HFF-Myc (cell line): Measurements from ENCODE around the gene LMBR1.
"Not testable (repeated sequence)": the region's sequence is repeated elsewhere in the genome, so short reads cannot be mapped to it uniquely, and the experiment has no call there.

ENCODE experiments used
- DNase-seq: peaks from one replicate; pipeline ENCODE4 v3.0.0-alpha.2; 2011; ENCODE audit warnings: low read depth; ENCODE audit errors: extremely low read depth
- H3K4me3 ChIP-seq: replicated peaks from 2 replicates; pipeline ENCODE4 v1.5.1; 2011; ENCODE audit warnings: low read depth, mild to moderate bottlenecking, control low read depth, low read length
- TF ChIP-seq, protein P1 (sequence below): IDR thresholded peaks from 2 replicates; pipeline ENCODE4 v1.5.1; 2012; ENCODE audit warnings: mild to moderate bottlenecking, low read depth, low read length, control low read depth; ENCODE audit errors: missing control alignments

LMBR1 gene

GRCh38 chr7:156889089-156889488, 3.9 kb downstream of the LMBR1 start:
- TF ChIP-seq, protein P1, sequence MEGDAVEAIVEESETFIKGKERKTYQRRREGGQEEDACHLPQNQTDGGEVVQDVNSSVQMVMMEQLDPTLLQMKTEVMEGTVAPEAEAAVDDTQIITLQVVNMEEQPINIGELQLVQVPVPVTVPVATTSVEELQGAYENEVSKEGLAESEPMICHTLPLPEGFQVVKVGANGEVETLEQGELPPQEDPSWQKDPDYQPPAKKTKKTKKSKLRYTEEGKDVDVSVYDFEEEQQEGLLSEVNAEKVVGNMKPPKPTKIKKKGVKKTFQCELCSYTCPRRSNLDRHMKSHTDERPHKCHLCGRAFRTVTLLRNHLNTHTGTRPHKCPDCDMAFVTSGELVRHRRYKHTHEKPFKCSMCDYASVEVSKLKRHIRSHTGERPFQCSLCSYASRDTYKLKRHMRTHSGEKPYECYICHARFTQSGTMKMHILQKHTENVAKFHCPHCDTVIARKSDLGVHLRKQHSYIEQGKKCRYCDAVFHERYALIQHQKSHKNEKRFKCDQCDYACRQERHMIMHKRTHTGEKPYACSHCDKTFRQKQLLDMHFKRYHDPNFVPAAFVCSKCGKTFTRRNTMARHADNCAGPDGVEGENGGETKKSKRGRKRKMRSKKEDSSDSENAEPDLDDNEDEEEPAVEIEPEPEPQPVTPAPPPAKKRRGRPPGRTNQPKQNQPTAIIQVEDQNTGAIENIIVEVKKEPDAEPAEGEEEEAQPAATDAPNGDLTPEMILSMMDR = no peak
- DNase-seq = no peak
- H3K4me3 ChIP-seq = no peak overlapping the region

GRCh38 chr7:156886020-156886795, 6.8 kb downstream of the LMBR1 start:
- TF ChIP-seq, protein P1 = no peak
- DNase-seq = no peak
- H3K4me3 ChIP-seq = no peak overlapping the region

- TF ChIP-seq, protein P1 = no peak
- no peak overlapping the region for H3K4me3 ChIP-seq
- DNase-seq = no peak
Measured at GRCh38 chr7:156881679-156882078, 11.3 kb downstream of the LMBR1 start.

DNA sequence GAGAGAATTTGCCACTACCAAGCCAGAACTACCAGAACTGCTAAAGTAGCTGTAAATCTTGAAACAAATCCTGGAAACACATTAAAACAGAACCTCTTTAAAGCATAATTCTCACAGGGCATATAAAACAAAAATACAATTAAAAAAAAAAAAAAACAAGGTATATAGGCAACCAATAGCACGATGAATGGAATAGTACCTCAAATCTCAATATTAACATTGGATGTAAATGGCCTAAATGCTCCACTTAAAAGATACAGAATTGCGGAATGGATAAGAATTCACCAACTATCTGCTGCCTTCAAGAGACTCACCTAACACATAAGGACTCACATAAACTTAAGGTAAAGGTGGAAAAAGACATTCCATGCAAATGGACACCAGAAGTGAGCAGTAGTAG, 17.2 kb downstream of the LMBR1 start:
- TF ChIP-seq, protein P1 = no peak
- no peak overlapping the region for H3K4me3 ChIP-seq
- DNase-seq = no peak

GRCh38 chr7:156868363-156868762, 24.6 kb downstream of the LMBR1 start:
- not testable (repeated sequence) for H3K4me3 ChIP-seq, DNase-seq

DNA sequence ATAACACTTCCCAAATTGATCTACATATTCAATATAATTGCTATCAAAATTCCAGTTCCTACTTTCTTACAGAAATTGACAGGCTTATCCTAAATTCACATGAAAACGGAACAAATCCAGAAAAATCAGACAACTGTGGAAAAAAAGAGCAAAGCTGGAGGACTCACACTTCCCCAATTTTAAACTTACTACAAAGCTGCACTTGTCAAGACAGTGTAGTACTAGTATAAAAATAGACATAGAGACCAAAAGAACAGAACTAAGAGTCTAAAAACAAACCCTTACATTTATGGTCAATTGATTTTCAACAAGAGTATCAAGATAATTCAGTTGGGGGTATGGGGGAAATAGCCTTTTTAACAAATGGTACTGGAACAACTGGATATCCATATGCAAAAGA, 27.5 kb downstream of the LMBR1 start:
- no peak for DNase-seq
- no peak overlapping the region for H3K4me3 ChIP-seq
- TF ChIP-seq, protein P1 = no peak

DNA sequence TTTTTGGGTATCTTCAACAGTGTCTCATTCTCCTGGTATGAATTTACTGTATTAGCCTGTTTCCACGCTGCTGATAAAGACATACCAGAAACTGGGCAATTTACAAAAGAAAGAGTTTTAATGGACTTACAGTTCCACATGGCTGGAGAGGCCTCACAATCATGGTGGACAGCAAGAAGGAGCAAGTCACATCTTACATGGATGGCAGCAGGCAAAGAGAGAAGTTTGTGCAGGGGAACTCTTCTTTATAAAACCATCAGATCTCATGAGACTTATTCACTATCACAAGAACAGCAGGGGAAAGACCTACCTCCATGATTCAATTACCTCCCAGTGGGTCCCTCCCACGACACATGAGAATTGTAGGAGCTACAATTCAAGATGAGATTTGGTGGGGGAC, 31.0 kb downstream of the LMBR1 start:
- not testable (repeated sequence) for DNase-seq, H3K4me3 ChIP-seq

- no peak for DNase-seq
- H3K4me3 ChIP-seq = no peak overlapping the region
- TF ChIP-seq, protein P1 = no peak
Measured at GRCh38 chr7:156861212-156861611, 31.8 kb downstream of the LMBR1 start.

- H3K4me3 ChIP-seq, DNase-seq: not testable (repeated sequence)
Measured at GRCh38 chr7:156860099-156860498, 32.9 kb downstream of the LMBR1 start.
